GM19324 (cell line): ENCODE measurements around the gene LGI4.

Experiments used
- ATAC-seq: cut with Tn5 transposase; IDR thresholded peaks from one replicate; pipeline ENCODE4 v1.9.1; 2021; ENCODE audit warnings: mild to moderate bottlenecking, moderate library complexity; ENCODE audit not compliant: unreplicated experiment, low FRiP score

Gene LGI4

DNA sequence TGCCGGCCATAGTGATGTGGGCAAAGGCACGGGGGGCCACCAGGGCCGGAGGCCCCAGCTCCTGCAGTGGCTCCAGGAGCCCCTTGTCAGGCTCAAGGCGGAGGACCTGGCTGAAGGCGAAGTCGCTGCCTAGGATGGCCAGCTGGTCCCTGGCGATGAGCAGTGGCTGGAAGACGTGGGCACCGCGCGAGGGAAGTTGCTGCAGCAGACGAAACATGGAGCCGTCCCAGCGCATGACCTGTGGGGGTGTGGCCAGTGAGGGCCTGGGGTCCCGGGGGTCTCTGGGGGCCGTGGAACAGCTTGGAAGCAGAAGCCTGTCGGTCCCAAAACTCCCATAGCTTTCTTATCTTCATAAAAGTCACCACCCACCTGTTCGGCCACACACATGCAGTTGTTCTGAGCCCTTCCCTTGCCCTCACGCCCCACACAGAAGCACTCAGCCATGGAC is 9.6 kb downstream of the LGI4 start:
- no peak for ATAC-seq

DNA sequence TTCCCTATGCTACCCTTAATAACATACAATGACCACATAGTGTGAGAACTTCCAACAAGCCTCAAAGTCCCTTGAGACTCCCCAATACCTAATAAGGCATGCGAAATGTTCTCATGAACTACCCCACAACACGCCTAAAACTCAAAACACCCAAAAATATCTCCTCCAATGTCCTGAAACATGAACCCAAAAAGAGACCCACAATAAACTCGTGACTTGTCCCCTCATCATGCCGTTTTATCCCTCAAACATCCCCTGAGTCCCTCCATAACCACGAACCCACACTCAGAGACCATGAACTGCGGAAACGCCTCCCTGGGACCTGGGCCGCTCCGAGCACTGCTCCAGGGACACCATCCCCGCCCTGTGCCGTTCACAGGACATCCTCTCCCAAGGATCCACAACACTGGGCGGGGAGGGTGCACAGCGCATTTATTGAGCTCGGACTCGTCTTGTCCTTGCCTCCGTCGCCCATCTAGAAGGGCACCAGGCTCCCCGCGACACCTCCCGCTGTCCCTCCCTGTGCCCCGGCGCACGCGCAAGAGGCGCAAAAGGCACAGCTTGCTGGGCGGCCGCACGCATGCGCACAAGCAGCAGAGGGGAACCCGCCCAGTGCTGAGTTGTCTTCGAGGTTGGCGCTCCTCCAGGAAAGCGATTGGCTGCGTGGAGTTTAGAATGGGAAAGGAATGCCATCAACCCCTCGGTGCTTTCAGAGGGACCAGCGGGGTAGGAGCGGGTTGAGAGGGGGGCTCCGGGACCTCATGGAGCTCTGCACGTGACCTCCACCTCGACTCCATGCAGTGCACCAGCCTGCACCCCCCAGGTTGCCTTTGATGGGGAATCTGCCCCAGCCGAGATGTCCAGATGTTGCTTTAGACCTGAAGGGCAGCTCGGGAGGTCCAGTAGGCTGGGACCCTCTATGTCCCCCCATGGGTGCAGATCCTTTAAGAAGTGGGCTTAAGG is 10.5 kb downstream of the LGI4 start:
- ATAC-seq = peak; percentile 60

DNA sequence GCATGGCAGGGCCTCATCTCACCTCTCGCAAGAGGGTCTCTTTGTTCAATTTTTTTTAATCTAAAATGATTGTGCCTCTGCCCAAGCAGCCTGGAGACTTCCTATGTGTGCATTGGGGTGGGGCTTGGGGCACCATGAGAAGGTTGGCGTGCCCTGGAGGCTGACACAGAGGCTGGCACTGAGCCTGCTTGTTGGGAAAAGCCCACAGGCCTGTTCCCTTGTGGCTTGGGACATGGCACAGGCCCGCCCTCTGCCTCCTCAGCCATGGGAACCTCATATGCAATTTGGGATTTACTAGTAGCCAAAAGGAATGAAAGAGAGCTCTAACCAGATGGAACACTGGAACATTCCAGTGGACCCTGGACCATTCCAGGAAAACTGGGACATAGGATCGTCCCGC is 11.3 kb downstream of the LGI4 start:
- ATAC-seq = no peak

DNA sequence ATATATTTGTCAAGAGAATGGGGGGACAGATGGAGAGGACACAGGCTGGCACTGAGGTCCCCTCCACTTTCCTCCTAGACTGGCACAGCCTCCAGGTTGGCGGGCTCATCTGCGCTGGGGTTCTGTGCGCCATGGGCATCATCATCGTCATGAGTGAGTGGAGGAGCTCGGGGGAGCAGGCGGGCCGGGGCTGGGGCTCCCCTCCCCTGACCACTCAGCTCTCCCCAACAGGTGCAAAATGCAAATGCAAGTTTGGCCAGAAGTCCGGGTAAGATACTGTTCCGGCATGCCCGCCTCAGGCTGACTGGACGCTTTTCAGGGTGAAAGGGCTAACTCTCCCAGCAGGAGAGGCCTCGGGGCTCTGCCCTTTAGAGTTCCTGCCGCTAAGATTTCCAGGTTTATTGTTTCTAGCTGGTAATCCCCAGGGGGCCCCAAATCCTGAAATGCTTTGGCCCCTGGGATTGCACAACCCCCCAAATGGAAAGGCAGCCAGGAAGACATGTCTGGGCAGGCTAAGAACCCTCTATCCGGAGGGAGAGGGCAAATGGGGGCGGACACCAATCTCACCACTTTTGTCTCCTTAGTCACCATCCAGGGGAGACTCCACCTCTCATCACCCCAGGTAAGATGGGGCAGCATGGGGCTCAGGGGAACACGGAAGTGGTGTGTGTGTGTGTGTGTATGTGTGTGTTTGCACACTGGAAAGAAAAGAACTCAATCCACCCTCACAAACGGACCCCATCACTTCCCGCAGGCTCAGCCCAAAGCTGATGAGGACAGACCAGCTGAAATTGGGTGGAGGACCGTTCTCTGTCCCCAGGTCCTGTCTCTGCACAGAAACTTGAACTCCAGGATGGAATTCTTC is 11.9 kb downstream of the LGI4 start:
- ATAC-seq = no peak

DNA sequence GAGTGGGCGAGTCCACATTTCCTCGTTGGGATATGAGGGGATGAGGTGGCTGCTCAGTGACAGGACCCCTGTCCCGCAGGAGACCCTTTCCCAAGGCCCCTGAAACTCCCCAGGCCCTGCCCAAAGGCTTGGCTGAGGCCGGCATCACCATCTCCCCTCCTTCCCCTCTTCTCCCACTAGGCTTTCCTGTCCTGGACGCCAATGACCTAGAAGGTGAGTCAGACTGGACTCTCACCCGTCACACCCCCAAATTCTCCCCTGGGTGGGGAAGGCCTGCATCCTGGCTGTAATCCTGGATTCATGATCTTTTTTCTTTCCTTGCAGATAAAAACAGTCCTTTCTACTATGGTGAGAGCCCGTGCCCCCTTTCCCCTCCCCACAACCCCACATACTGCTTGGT is 14.0 kb downstream of the LGI4 start:
- no peak for ATAC-seq

DNA sequence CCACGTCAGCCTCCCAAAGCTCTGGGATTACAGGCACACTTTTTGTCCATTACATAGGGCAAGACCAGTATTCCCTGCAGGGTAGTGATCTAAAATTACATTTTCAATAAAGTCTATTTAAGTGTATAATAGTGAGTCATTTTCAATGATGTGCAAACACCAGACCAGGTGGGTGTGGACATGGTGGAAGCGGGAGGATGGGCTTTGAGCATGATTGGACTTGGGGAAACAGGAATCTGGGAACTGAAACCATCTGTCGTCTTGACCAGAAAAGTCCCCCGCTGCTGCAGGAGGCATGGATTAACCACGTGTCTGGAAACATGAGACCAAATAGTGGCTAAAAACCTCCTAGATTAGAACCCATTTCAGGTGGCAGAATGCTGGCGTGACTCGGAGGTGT is 14.4 kb downstream of the LGI4 start:
- ATAC-seq = no peak

DNA sequence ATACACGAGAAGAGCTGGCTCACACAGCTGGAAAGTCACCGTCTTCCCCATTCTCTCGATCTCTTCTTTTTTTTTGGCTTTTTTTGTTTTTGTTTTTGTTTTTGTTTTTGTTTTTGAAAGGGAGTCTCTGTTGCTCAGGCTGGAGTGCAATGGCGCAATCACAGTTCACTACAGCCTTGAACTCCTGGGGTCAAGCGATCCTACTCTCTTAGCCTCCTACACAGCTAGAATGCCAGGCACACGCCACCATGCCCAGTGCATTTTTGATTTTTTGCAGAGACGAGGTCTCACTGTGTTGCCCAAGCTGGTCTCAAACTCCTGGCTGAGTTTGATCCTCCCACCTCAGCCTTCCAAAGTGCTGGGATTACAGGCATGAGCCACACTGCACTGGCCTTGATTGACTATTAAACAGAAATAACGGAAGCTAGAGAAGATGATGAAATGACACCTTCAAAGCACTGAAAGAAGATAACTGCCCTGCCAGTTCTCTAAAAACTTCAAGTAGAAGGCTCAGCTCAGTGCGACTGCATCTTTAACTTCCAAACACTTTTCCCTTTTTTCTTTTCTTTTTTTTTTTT is 15.2 kb downstream of the LGI4 start:
- ATAC-seq = no peak

DNA sequence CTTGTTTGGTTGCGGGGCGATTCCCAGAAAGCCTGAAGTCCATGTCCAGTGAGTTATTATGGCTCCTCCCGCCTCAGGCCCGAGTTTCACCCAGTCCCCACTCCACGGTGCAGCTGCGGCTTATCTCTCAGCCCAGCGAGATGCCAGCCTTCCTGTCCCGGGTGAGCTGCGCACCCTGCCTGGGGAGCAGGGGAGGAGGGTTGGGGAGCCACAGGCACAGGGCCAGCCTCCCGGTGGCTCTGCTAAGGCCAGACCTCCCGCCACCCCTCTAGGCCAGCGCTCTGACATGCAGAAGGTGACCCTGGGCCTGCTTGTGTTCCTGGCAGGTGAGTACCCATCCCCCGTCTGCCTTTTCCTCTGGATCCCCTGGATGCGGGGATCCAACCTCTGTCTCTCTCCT is 15.8 kb downstream of the LGI4 start:
- no peak for ATAC-seq

DNA sequence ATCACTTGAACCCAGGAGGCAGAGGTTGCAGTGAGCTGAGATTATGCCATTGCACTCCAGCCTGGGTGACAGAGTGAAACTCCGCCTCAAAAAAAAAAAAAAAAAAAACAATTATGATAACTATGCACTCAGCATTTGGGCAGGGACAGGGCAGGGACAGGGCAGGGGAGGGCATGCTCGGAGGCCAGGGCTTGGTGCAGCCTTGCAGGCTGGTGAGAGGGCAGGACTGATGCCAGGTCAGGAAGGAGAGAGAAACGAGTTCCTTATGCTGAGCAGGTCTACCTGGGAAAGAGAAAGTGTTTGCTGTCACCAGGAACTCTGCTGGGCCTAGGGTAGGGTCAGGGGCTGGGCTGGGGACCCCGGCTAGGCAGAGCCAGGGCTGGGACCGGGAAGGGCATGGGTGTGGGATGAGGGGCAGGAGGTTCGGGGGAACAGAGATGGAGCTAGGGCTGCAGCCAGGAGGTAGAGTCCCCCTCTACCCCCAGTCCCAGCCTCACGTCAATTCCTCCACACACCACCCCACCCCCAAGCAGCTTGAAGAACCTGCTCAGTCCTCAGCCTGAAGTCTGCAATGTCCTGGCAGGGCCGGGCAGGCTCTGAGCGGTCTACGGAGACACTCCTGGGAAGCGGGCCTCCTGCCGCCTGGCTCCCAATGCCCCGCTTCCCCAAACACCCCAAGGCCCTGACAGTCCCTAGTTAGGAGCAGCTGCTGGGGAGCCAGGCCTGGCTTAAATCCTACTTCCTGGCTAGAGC is 16.4 kb downstream of the LGI4 start:
- no peak for ATAC-seq

DNA sequence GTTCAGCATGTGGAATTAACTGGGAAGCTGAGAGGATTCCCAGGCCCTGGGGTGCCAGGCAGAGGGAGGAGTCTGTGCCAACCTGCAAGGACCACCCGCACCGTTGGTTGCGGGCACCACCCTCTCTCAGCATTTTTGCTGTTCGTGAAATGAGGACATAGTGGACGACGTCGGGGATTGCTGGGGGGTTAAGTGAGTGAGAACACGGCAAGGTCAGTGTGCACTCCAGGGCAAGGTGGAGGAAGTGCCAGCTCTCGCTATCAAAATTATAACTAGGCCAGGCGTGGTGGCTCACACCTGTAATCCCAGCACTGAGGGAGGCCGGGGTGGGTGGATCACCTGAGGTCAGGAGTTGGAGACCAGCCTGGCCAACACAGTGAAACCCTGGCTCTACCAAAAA is 17.1 kb downstream of the LGI4 start:
- ATAC-seq = no peak

DNA sequence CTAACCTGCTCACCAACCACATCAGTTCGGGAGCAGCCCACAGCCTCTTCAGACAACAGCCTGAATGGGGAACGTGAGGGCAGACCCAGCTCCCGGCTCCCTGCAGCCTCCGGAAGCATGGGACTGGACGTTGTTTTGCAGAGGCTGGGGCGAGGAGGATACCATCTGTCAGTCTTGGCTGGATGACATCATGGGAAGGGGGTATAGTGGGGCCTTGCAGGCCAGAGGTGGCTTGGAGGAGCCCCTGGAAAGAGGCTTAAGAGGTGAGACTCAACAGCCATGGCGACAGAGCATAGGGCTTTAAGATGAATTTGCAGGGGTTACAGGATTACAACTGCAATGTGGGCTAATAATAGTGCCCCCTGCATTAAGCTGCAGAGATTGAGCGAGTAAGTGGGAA is 17.7 kb downstream of the LGI4 start:
- no peak for ATAC-seq

DNA sequence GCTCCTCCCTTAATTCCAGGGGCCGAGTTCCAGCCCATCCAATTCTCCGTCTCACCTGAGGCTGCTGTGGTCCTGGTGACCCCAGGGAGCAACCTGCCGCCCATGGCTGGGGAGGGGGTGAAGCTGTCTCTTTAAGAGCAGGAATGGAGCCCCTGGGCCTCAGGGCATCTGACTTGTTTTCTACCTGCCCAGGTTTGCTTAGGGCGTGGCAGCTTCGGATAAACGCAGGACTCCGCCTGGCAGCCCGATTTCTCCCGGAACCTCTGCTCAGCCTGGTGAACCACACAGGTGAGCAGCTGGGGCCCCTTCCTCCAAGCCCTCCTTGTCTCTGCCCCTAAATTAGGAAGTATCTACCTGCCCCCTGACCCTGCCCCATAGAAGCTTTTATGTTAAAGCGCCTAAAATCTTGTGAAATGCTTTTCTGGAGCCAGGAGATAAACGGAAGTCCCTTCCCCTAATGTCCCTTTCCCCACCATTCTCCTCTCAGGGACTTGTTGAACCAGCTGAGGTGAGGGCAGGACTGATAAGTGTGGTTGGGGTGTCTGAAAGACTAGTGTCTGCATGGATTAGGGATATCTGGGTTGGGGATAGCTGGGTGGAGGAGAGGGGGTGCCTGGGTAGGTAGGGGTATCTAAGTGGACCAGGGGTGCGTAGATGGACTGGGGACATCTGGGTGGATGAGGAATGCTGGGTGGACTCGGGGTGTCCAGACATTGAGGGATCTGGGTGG is 18.6 kb downstream of the LGI4 start:
- ATAC-seq = no peak

DNA sequence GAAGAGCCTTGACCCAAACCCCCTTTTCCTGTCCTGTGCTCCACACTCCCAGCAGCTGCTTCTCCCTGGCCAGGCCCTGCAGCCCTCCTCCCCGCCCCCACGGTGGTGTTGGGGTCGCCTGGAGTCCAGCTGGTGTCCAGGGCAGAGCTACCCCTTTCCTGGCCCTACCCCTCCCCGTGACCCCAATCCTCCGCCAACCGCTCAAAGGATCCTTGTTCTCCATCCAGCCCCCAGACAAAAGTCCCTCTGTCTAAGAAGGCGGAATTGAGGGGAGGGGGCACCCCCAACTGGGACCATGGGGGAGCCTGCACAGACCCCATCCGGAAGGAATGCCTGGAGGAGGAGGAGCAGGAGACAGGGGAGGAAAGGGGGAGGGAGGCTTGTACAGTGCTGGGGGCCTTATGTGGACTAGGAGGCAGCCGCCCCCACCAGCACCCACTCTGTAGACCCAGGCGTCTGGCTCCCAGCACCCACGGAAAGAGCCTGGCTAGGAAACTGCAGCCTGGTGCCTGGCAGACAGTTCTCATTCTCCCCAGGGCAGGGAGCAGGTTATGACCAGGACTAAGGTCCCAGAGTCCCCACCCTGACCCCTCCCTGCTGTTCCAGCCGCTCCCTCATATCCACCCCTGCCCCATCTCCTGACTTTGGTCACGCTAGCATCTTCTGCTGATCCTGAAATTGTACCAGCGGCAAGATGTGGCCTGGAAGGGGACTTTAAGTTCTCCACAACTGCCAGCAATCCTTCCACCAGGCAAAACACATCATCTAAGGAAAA is 19.5 kb downstream of the LGI4 start, which contains the start of gene FXYD3:
FXYD3 (plus strand) TSS at position 647 of the 775 bp plus-strand sequence. CDS start 3,554 bp downstream, outside the sequence.
- ATAC-seq = no peak

DNA sequence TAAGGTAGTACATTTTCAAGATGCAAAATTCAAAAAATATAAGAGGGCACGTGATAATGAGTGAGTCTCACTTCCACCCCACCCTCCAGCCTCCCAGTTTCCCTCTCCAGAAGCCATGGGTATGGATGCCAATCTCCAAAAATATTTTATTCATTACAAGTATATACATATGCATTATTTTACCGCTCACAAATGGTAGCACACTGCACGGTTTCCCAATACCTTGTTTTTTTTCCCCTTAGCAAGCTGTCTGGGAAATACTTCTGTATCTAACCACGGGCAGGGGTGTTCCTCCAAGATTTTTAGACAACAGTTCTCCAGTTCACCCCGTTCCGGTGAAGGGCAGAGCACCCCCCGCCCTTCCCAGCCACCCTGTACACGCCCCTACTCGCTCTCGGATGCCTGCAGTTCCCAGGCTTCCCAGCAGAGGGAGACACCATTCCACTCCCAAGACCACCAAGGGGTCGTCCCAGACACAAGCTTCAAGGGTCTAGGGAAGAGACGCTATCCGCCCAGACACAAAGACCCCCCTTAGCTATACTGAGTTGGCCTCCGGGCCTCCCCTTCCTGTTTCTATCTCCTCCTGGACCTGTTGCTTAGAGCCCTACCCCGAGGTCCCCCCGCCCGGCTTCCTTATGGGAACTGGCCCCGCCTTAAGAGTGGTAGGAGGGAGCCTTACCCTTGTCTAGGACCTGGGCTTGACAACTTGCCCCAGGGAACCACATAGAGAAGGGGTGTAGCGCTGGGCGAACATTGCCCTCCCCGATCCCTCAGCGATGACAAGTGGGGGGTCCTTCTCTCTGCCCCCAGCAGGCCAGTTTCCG is 20.3 kb downstream of the LGI4 start:
- ATAC-seq = no peak

DNA sequence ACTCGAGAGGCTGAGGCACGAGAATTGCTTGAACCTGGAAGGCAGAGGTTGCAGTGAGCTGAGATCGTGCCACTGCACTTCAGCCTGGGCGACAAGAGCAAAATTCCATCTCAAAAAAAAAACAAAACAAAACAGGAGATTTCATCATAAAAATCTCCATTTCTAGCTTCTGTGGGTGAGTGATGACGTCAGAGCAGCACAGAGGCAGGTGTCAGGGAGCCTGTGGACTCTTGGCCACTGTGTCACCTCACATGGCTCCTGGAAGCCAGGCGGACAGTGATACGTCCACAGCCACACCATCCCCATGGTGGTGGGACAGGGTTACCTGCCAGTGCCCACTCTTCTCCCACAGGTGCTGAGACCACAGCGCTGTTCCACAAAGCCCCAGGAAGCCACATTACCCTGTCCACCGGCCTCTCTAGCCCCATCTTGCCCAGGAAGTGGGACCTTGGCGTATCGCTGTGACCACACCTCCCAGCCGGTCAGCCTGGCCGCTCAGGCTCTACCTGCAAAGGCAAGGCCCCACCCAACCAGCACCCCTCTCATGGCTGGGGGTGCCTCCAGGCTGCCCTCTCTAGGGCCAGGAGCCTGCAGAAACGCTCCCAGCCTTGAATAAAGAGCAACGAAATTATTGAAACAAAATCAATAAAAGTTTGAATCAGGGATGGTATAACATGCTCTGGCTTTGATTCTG is 21.7 kb downstream of the LGI4 start:
- no peak for ATAC-seq

DNA sequence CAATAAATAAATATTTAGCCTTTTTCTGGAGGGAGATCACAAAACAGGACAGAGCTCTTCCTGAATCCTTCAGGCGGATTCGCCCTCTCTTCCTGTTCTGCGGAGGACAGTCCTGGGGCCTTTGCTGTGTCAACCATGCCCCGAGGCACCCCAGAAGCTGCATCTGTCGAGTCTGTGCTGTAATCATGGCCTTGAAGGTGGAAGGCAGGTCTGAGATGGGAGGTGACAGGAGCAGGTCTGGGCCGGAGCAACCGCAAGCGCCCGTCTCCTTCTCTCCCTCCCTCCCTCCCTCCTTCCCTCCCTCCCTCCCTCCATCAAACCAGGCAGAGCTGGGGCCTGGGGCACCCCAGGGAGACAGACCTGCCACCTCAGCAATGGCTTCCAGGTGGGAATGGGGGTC is 23.9 kb downstream of the LGI4 start:
- ATAC-seq = no peak

DNA sequence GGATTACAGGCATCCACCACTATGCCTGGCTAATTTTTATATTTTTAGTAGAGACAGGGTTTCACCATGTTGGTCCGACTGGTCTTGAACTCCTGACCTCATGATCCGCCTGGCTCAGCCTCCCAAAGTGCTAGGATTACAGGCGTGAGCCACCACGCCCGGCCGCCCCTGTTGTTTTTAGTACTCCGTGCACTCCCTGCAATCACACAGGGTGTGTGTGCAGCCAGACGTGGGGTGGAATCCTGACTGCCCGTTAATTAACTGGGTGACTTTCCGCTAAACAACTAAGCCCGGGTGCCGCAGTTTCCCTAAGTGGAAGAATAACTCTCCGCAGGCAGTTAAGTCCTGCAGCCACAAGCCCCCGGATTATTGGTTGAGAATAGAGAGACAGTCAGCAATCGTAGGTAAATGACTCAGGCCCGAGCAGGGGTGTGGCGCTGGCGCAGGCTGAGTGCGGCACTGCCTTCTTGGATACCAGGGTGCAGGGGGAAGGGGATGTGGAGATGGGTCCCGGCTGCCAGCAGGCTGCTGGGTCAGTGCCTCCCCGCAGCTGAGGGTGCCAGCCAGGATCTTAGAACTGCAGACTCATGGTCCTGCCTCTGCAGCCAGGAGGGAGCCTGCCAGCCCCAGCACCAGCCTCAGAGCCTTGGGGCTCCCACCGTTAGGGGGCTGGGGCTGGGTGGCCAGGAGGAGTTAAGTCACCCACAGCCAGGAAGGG is 25.3 kb downstream of the LGI4 start:
- ATAC-seq = no peak
